DND-41 (cell line): ENCODE data around the gene SNX10.

Experiments used
- ATAC-seq: fragments of 200-7000 bp; cut with Tn5 transposase; 3 replicates; pipeline ENCODE4 v1.9.1; 2021; ENCODE audit warnings: low read depth; ENCODE audit not compliant: insufficient read depth
- DNase-seq: peaks from one replicate; pipeline ENCODE4 v3.0.0-alpha.2; 2020
- H2AFZ ChIP-seq: 2 replicates; pipeline ENCODE4 v1.6.0; 2012; ENCODE audit warnings: low read depth, low read length
- H3K27ac ChIP-seq: 2 replicates; pipeline ENCODE4 v1.5.1; 2012; ENCODE audit warnings: low read length, inconsistent platforms
- H3K27me3 ChIP-seq: fragments of 200-600 bp; sonication (generic); 2 replicates; pipeline ENCODE4 v1.6.0; 2012; ENCODE audit warnings: low read length, mild to moderate bottlenecking, inconsistent platforms; ENCODE audit not compliant: insufficient read depth, poor library complexity
- H3K36me3 ChIP-seq: 2 replicates; pipeline ENCODE4 v1.5.1; 2012; ENCODE audit warnings: low read length, inconsistent platforms; ENCODE audit not compliant: insufficient read depth
- H3K4me1 ChIP-seq: 2 replicates; pipeline ENCODE4 v1.5.1; 2012; ENCODE audit warnings: mild to moderate bottlenecking, low read length; ENCODE audit not compliant: insufficient read depth
- H3K4me2 ChIP-seq: 2 replicates; pipeline ENCODE4 v1.6.0; 2012; ENCODE audit warnings: mild to moderate bottlenecking, moderate library complexity, low read length, inconsistent platforms; ENCODE audit not compliant: insufficient read depth
- H3K4me3 ChIP-seq, 2 experiments: fragments of 200-600 bp in 1 of 2; shearing (Covaris generic) in 1 of 2; 2 replicates each; pipeline ENCODE4 v1.5.1; 2012 to 2016; ENCODE audit warnings: inconsistent platforms in 2 of 2, low read length in 2 of 2, mild to moderate bottlenecking in 2 of 2, low read depth in 1 of 2, moderate library complexity in 1 of 2
- H3K79me2 ChIP-seq: 2 replicates; pipeline ENCODE4 v1.6.0; 2012; ENCODE audit warnings: low read length, inconsistent platforms; ENCODE audit not compliant: insufficient read depth
- H3K9ac ChIP-seq: 2 replicates; pipeline ENCODE4 v1.6.0; 2012; ENCODE audit warnings: low read depth, mild to moderate bottlenecking, inconsistent platforms, low read length, moderate library complexity
- H3K9me3 ChIP-seq: 2 replicates; pipeline ENCODE4 v1.5.1; 2012; ENCODE audit warnings: low read length, moderate library complexity, mild to moderate bottlenecking, inconsistent platforms; ENCODE audit not compliant: insufficient read depth, severe bottlenecking
- H4K20me1 ChIP-seq: 2 replicates; pipeline ENCODE4 v1.6.0; 2012; ENCODE audit warnings: low read length; ENCODE audit not compliant: insufficient read depth
- CTCF ChIP-seq: IDR thresholded peaks from 2 replicates; pipeline ENCODE4 v1.5.1; 2012; ENCODE audit warnings: borderline replicate concordance, low read length, moderate library complexity, mild to moderate bottlenecking; ENCODE audit not compliant: poor library complexity, severe bottlenecking; ENCODE audit errors: extremely low read depth
- EZH2 ChIP-seq: IDR thresholded peaks from 3 replicates; pipeline ENCODE4 v1.6.1; 2012; ENCODE audit warnings: borderline replicate concordance, low read depth, mild to moderate bottlenecking, moderate library complexity, low read length, inconsistent platforms; ENCODE audit not compliant: severe bottlenecking

SNX10 gene

DNA sequence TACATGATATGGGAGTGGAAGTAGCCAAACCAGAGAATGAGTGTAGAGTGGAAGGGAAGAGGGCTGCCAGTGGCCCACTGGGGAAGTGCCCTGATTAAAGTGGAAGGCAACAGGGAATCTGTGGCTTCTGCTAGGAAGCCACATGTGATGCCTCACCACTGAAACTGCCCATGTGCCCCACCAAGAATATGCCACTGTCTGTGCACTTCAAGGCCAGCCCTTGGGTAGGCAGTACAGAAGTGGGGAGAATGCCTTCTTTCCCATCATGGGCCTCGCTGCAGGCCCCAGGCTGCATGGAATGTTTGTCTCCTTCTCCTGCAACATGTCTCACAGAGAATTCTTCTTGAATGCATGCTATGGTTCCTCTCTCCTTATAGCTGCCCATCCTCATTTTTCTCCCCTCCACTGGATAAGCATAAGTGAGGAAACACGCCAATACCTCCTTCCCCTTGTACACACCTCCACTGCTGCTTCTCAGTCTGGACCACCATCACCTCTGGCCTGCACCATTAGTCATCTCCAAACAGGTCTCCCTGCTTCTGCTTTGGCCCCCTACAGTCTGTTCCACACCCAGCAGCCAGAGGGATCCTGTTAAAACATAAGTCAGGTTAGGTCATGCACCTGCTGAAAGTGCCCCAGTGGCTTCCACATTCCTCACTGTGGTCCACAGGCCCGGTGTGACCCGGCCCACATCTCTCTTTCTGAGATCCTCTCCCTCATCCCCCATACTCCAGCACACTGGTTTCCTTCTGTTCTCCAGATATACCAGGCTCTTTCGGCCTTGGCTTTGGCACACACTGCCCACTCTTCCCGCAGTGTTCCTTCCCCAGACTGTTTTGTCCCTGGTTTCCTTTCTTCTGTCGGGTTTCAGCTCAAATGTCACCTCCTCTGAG lies 37.1 kb downstream of the SNX10 start:
- ATAC-seq (no peak), DNase-seq (no peak)
- Histone ChIP-seq H2AFZ (no peak overlapping the region), H3K79me2 (no peaks in the 10 kb centered on the region), H3K4me2 (no peak overlapping the region), H3K4me1 (no peaks in the 10 kb centered on the region), H3K36me3 (no peaks in the 10 kb centered on the region), H3K27me3 (no peaks in the 10 kb centered on the region), H3K27ac (no peak overlapping the region), H3K9me3 (no peaks in the 10 kb centered on the region), H3K4me3 (no peak overlapping the region), H4K20me1 (no peaks in the 10 kb centered on the region), H3K9ac (no peak overlapping the region)
- no peak for TF ChIP-seq EZH2
- TF ChIP-seq CTCF, result no peak

DNA sequence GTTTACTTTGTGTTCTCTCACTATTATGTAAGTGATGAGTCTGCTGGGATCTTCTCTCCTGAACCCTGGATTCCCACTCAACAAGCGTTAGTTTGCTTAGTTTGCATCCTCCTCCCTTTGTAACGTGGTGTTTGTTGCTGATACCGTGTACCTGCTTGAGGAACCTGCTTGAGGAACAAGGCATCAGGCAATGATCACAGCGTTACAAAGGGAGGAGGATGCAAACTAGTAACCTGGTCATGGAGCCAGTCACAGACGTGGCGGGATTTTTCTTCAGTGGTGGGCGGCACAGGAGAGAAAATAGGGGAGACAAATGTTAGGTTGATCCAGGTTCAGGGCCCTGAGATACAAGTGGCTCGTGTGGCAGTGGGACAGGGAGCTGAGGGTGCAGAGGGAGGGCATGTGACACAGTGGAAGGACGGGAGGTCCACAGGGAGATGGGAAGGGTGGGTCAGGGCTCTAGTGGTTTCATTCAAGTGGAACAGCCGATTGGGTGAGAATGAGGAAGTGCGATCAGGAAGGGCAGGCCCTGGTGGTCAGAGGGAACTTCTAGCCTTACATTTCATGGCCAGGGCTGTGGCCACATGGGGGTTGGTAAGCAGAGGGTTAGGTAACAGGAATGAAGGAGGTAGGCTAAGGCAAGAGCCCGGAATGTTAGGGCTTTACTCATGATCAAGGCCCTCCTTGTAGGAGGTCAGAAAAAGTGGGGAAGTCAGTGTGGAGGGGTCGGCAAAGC lies 38.0 kb downstream of the SNX10 start:
- ATAC-seq (no peak), DNase-seq (no peak)
- H3K9me3 ChIP-seq, result no peaks in the 10 kb centered on the region
- TF ChIP-seq CTCF (no peak), EZH2 (no peak)
- no peaks in the 10 kb centered on the region for H3K27me3 ChIP-seq
- no peaks in the 10 kb centered on the region for H4K20me1 ChIP-seq
- no peak overlapping the region for H3K4me3 ChIP-seq
- H2AFZ ChIP-seq, result no peak overlapping the region
- no peak overlapping the region for H3K27ac ChIP-seq
- H3K36me3 ChIP-seq, result no peaks in the 10 kb centered on the region
- no peak overlapping the region for H3K9ac ChIP-seq
- no peaks in the 10 kb centered on the region for H3K79me2 ChIP-seq
- no peaks in the 10 kb centered on the region for H3K4me1 ChIP-seq
- no peak overlapping the region for H3K4me2 ChIP-seq

DNA sequence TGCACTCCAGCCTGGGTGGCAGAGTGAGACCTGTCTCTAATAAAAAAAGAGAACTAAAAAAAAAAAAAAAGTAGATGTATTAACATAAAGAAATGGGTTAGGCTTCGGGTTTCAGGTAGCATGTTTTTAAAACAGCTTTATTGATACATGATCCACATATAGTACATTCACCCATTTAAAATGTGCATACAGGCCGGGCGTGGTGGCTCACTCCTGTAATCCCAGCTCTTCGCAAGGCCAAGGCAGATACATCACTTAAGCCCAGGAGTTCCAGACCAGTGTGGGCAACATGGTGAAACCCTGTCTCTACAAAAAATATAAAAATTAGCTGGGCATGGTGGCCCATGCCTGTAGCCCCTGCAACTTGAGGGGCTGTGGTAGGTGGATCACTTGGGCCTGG lies 39.5 kb downstream of the SNX10 start:
- H2AFZ ChIP-seq, result no peak overlapping the region
- no peaks in the 10 kb centered on the region for H3K9me3 ChIP-seq
- no peak overlapping the region for H3K9ac ChIP-seq
- no peaks in the 10 kb centered on the region for H4K20me1 ChIP-seq
- H3K79me2 ChIP-seq, result no peaks in the 10 kb centered on the region
- ATAC-seq, result no peak
- H3K4me3 ChIP-seq, result no peak overlapping the region
- no peaks in the 10 kb centered on the region for H3K36me3 ChIP-seq
- H3K27me3 ChIP-seq, result no peaks in the 10 kb centered on the region
- no peak overlapping the region for H3K4me2 ChIP-seq
- no peaks in the 10 kb centered on the region for H3K4me1 ChIP-seq
- H3K27ac ChIP-seq, result no peak overlapping the region
- TF ChIP-seq EZH2 (no peak), CTCF (no peak)
- no peak for DNase-seq
